ENCODE measurements around the gene LRRC75A.
"Not testable (repeated sequence)": the region's sequence is repeated elsewhere in the genome, so short reads cannot be mapped to it uniquely, and the experiment has no call there.

The LRRC75A gene

GRCh38 chr17:16432017-16432416 lies 60.0 kb downstream of the LRRC75A start:
- DNase-seq (ENCODE audit: low read depth) = no peak

- DNase-seq (ENCODE audit: low read depth) = no peak
These were observed 61.3 kb downstream of the LRRC75A start for GRCh38 chr17:16430650-16431049.

- DNase-seq (ENCODE audit: low read depth) = no peak
These were observed 62.9 kb downstream of the LRRC75A start for GRCh38 chr17:16429083-16429482.

- peak; percentile 73 for DNase-seq (ENCODE audit: low read depth)
These were observed 63.7 kb downstream of the LRRC75A start for GRCh38 chr17:16428098-16428882.

GRCh38 chr17:16427020-16427419 lies 65.0 kb downstream of the LRRC75A start:
- no peak for DNase-seq (ENCODE audit: low read depth)

GRCh38 chr17:16425698-16426659 lies 66.0 kb downstream of the LRRC75A start:
- DNase-seq (ENCODE audit: low read depth) = no peak

GRCh38 chr17:16425202-16425601 lies 66.8 kb downstream of the LRRC75A start:
- no peak for DNase-seq (ENCODE audit: low read depth)

- DNase-seq (ENCODE audit: low read depth) = no peak
These were observed 68.6 kb downstream of the LRRC75A start for GRCh38 chr17:16423226-16423872.

- DNase-seq (ENCODE audit: low read depth) = no peak
These were observed 69.6 kb downstream of the LRRC75A start for GRCh38 chr17:16422416-16422815.

- DNase-seq (ENCODE audit: low read depth) = peak; percentile 88
These were observed 72.1 kb downstream of the LRRC75A start for GRCh38 chr17:16419929-16420271.

- DNase-seq (ENCODE audit: low read depth) = peak; percentile 92
These were observed 72.7 kb downstream of the LRRC75A start for GRCh38 chr17:16419074-16419928.

GRCh38 chr17:16418685-16419068 lies 73.3 kb downstream of the LRRC75A start:
- DNase-seq (ENCODE audit: low read depth) = no peak

GRCh38 chr17:16417896-16418684 lies 73.9 kb downstream of the LRRC75A start:
- peak; percentile 73 for DNase-seq (ENCODE audit: low read depth)

GRCh38 chr17:16417399-16417798 lies 74.6 kb downstream of the LRRC75A start:
- DNase-seq (ENCODE audit: low read depth) = no peak

GRCh38 chr17:16415031-16415924 lies 76.7 kb downstream of the LRRC75A start, which contains the start of gene TRPV2:
Gene TRPV2, plus strand, starts transcription at chr17:16415571. Its CDS starts 2,098 bp downstream, at chr17:16417669.
- no peak for DNase-seq (ENCODE audit: low read depth)

GRCh38 chr17:16407911-16408588 lies 83.9 kb downstream of the LRRC75A start:
- peak; percentile 53 for DNase-seq (ENCODE audit: low read depth)

- peak; percentile 35 for DNase-seq (ENCODE audit: low read depth)
These were observed 85.0 kb downstream of the LRRC75A start for GRCh38 chr17:16406742-16407674.

GRCh38 chr17:16403847-16404246 lies 88.1 kb downstream of the LRRC75A start:
- DNase-seq (ENCODE audit: low read depth) = not testable (repeated sequence)

Measured in EH (cell line).